GM19324 (cell line): ENCODE results near the gene OR51G2.
"Not testable (repeated sequence)": the region's sequence is repeated elsewhere in the genome, so short reads cannot be mapped to it uniquely, and the experiment has no call there.

Source experiments
- ATAC-seq: cut with Tn5 transposase; IDR thresholded peaks from one replicate; pipeline ENCODE4 v1.9.1; 2021; ENCODE audit warnings: mild to moderate bottlenecking, moderate library complexity; ENCODE audit not compliant: unreplicated experiment, low FRiP score

The OR51G2 gene

DNA sequence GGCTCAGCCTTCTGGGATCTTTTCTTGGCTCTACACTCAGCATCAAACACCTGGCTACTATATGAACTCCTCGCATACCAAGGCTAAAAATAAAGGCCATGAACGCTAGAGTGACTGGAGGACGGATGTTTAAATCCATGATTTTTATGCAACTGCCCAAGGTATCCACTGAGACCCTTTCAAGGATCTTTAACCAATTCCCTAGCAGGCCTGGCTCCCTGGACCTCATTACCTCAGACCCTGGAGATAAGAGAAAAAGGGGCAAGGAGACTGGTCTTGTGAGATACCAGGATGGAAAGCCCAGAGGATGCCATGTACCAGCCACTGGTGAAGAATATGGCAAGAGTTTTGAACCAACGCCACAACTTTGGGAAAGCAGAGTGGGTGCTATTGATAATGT is at the start of gene OR51G2:
OR51G2 (minus strand) TSS at position 101 of the 400 bp plus-strand sequence. CDS start 3,687 bp downstream, outside the sequence.
- ATAC-seq = no peak

DNA sequence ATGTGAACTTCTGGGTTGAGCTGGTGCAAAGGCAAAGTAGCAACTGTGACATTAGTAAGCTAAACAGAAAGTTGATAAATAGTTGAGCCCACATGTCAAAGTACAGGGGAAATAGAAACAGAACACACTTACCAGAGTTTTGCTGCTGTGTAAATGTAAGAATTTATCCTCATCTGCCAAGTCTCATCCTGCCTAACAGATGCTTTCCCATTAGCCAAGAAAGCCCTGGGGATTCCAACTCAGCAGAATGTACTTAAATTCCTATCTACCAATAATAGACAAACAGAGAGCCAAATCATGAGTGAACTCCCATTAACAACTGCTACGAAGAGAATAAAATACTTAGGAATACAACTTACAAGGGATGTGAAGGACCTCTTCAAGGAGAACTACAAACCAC is 43.7 kb upstream of the OR51G2 start:
- no peak for ATAC-seq

DNA sequence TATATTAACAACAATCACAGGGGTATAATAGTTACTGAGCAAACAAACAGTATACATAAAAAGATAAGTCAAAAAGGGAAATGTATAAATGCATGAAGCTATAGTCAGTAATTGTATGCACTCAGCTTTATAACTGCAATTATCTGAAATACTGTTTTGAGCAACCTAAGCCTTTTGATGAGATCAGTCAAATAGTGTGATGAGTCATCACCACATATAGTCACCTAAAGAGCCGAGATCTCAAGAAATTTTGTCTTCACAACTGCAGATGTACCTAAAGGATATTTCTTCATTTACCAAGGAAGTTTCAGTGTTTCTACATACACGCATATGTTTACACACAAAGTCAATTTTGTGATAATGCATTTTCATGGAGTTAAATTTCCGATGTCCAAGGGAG is 41.7 kb upstream of the OR51G2 start:
- ATAC-seq = no peak

- ATAC-seq = no peak
Observed at GRCh38 chr11:4957396-4957795, 38.2 kb upstream of the OR51G2 start.

DNA sequence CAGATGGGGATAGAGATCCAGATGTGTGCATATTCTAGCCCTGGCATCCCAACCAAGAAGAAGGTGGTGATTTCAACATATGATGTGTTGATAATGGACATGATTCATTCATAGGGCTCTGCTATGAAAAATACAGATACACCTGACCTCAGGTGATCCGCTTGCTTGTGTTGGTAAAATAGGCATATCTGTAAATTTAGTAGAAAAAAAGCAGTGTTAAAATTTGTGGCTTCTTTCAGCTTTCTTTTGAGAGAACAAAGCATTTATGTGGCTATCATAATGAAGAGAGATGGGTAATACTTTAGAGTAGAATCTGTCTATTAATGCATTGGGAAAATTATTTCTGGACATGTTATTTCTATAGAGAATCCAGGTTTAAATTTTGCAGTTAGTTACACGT is 36.5 kb upstream of the OR51G2 start, which contains the start of gene OR51A2:
OR51A2 (minus strand) TSS at position 101 of the 400 bp plus-strand sequence; CDS start at position 101, 0 bp downstream.
- ATAC-seq = not testable (repeated sequence)

DNA sequence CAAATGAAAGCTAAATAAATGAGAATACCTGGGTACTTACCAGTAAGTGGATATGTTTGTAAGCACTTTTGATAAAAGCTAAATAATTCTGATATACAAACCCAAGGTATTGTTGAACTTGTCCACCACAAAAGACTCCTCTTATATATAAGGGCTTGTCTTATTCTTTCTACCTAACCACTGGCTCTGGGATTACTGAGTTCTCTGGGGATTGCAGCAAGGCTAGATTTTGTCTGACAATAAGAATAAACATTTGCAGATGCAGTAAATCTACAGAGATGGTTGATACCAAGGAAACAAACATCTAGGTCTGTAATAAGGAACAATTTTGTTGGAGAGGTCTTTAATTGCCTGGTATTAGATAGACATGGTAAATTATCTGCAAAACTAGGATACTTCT is 28.4 kb upstream of the OR51G2 start, which contains the start of gene OR51A4:
OR51A4 (minus strand) TSS at position 101 of the 400 bp plus-strand sequence. CDS start 505 bp downstream, outside the sequence.
- ATAC-seq = no peak

DNA sequence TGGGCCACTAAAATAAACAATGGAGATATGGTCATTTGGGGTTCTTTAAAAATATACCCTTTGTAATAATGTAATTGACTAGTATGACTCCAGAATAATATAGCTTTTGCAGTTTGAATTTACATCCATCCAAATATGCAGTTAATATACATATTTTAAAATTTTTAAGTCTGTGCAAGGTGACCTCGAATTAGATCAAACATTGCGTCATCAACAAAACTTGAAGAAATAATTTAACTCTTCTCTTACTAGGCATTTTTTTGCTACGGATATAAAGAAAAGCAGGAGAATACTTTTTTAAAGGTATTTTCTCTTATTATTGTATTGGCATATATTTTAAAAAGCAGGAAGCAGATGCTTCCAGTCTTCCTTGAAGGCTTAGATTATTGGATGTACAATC is 17.6 kb upstream of the OR51G2 start:
- no peak for ATAC-seq

- no peak for ATAC-seq
Observed at GRCh38 chr11:4932751-4933150, 13.6 kb upstream of the OR51G2 start.

DNA sequence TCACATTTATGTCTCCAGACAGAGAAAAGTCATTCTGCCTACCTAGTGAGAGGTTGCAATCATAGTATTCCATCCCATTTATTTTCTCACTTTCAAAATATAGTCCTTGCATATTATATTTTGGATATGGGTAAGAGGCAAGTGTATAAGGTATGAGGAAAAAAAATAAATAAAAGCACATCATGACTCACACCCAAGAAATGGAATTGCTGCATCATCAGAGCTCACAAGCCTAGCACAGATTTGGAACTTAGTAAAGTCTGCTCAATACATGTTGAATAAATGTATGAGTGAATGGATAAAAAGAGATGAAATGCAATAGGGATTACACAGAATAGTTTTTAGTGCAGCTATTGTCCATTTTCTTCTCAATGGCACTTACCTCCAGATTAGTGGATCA is 7.5 kb upstream of the OR51G2 start:
- ATAC-seq = no peak

- ATAC-seq = no peak
Observed at GRCh38 chr11:4924239-4924638, 5.1 kb upstream of the OR51G2 start, which contains the start of gene OR51G1. TSS of gene OR51G1 (minus strand) at chr11:4924339. CDS start at chr11:4924339, 0 bp downstream.

GRCh38 chr11:4922304-4922703 is 3.2 kb upstream of the OR51G2 start:
- ATAC-seq = no peak

GRCh38 chr11:4921796-4922195 is 2.6 kb upstream of the OR51G2 start:
- no peak for ATAC-seq

GRCh38 chr11:4916581-4916980 is 2.6 kb downstream of the OR51G2 start:
- no peak for ATAC-seq

- ATAC-seq = no peak
Observed at GRCh38 chr11:4903484-4903883, 15.7 kb downstream of the OR51G2 start, which contains the start of gene OR51A7. TSS of gene OR51A7 (plus strand) at chr11:4903783. CDS start at chr11:4907370, 3,587 bp downstream.

- no peak for ATAC-seq
Observed at GRCh38 chr11:4891996-4892640, 27.0 kb downstream of the OR51G2 start.

- ATAC-seq = no peak
Observed at GRCh38 chr11:4890279-4890678, 28.9 kb downstream of the OR51G2 start.

- no peak for ATAC-seq
Observed at GRCh38 chr11:4887591-4887990, 31.6 kb downstream of the OR51G2 start.

- ATAC-seq = no peak
Observed at GRCh38 chr11:4886186-4886585, 33.0 kb downstream of the OR51G2 start.

DNA sequence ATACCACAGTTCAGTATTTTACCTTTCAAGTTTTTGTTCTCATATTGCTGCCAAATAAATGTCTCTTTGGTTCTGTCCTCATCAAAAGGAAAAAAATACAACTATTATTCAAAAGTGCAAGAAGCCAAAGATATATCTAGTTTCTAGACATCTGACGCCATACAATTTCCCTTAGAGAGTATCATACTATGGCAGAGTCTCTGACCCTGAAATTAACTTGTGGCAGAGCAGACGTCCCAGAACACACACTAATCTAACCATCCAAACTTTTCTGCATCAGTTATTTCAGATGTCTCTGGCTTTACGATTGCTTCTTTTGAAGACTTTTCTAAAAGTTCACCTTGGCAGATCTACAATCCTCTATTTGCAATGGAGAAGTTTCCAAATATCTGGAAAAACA is 34.8 kb downstream of the OR51G2 start:
- ATAC-seq = no peak

- no peak for ATAC-seq
Observed at GRCh38 chr11:4882543-4882942, 36.6 kb downstream of the OR51G2 start.

DNA sequence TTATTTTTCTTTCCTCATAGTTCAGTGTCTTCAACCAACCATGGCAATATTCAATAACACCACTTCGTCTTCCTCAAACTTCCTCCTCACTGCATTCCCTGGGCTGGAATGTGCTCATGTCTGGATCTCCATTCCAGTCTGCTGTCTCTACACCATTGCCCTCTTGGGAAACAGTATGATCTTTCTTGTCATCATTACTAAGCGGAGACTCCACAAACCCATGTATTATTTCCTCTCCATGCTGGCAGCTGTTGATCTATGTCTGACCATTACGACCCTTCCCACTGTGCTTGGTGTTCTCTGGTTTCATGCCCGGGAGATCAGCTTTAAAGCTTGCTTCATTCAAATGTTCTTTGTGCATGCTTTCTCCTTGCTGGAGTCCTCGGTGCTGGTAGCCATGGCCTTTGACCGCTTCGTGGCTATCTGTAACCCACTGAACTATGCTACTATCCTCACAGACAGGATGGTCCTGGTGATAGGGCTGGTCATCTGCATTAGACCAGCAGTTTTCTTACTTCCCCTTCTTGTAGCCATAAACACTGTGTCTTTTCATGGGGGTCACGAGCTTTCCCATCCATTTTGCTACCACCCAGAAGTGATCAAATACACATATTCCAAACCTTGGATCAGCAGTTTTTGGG is 37.2 kb downstream of the OR51G2 start, which contains the start of gene OR51T1:
OR51T1 (plus strand) TSS at position 41 of the 641 bp plus-strand sequence; CDS start at position 41, 0 bp downstream.
- no peak for ATAC-seq

DNA sequence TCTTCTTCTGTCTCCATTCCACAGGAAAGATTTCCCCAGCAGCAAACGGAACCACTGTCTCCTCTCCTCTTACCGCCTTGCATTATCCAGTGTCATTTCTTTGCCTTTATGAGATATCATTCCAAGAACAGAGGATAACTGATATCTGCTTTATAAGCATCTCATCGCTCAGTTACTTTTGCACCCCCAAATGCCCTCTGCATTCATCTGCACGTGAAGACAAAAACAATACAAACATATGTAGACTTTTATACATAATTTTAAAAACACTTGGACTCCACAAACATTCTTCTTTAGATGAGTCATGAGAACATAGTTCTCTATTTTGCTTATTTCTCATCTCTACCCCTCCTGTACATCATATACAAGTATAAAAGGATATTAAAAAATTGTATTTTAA is 38.0 kb downstream of the OR51G2 start:
- ATAC-seq = no peak
